Mesenchymal stem cell (in vitro differentiated cells and primary cell): ENCODE measurements around the gene CROCC2.
A peak's percentile ranks its signal among the peaks of the same experiment; 100 is the strongest.

Experiments
- DNase-seq: peaks from one replicate; pipeline ENCODE4 v3.0.0-alpha.2; 2013
- H2AFZ ChIP-seq: one replicate; pipeline ENCODE4 v1.6.1; 2013; ENCODE audit warnings: low read depth, mild to moderate bottlenecking, control low read depth, inconsistent platforms, low read length, moderate library complexity
- H2AK5ac ChIP-seq: 2 replicates; pipeline ENCODE4 v1.6.1; 2013; ENCODE audit warnings: low read length, moderate library complexity, mild to moderate bottlenecking, inconsistent platforms; ENCODE audit not compliant: severe bottlenecking
- H2BK120ac ChIP-seq: one replicate; pipeline ENCODE4 v1.6.1; 2013; ENCODE audit warnings: low read depth, mild to moderate bottlenecking, inconsistent platforms, low read length, moderate library complexity
- H2BK12ac ChIP-seq, 2 experiments: one replicate each; pipeline ENCODE4 v1.6.1; 2013; ENCODE audit warnings: inconsistent platforms in 2 of 2, low read length in 2 of 2, mild to moderate bottlenecking in 2 of 2, moderate library complexity in 2 of 2, control low read depth in 1 of 2
- H2BK15ac ChIP-seq: one replicate; pipeline ENCODE4 v1.6.1; 2013; ENCODE audit warnings: mild to moderate bottlenecking, low read depth, inconsistent platforms; ENCODE audit not compliant: poor library complexity, severe bottlenecking
- H2BK5ac ChIP-seq: 2 replicates; pipeline ENCODE4 v1.6.1; 2013; ENCODE audit warnings: low read depth, mild to moderate bottlenecking, low read length, control low read depth, inconsistent platforms; ENCODE audit not compliant: poor library complexity, severe bottlenecking
- H3K14ac ChIP-seq, 2 experiments: one replicate each; pipeline ENCODE4 v1.6.1; 2013; ENCODE audit warnings: inconsistent platforms in 2 of 2, low read length in 2 of 2, control low read depth in 1 of 2, mild to moderate bottlenecking in 1 of 2, moderate library complexity in 1 of 2
- H3K18ac ChIP-seq, 2 experiments: one replicate each; pipeline ENCODE4 v1.6.1; 2013; ENCODE audit warnings: inconsistent platforms in 2 of 2, low read length in 2 of 2, control low read depth in 1 of 2, low read depth in 1 of 2, mild to moderate bottlenecking in 1 of 2
- H3K23ac ChIP-seq, 2 experiments: one replicate each; pipeline ENCODE4 v1.6.1; 2013; ENCODE audit warnings: inconsistent platforms in 2 of 2, low read length in 2 of 2, mild to moderate bottlenecking in 2 of 2, moderate library complexity in 2 of 2, control low read depth in 1 of 2
- H3K27ac ChIP-seq: 2 replicates; pipeline ENCODE4 v1.5.1; 2013; ENCODE audit warnings: mild to moderate bottlenecking, moderate library complexity, low read length, control low read depth, inconsistent platforms; ENCODE audit not compliant: poor library complexity, severe bottlenecking
- H3K27me3 ChIP-seq, 2 experiments: 2 replicates each; pipeline versions ENCODE4 v1.6.1 to v1.7.0; 2013; ENCODE audit warnings: low read length in 2 of 2, mild to moderate bottlenecking in 2 of 2, moderate library complexity in 2 of 2, control low read depth in 1 of 2, inconsistent platforms in 1 of 2; ENCODE audit not compliant: control insufficient read depth in 1 of 2, insufficient read depth in 1 of 2
- H3K36me3 ChIP-seq, 2 experiments: 2 replicates each; pipeline versions ENCODE4 v1.6.1 to v1.7.0; 2013; ENCODE audit warnings: low read length in 2 of 2, control low read depth in 1 of 2, inconsistent platforms in 1 of 2, low read depth in 1 of 2, mild to moderate bottlenecking in 1 of 2; ENCODE audit not compliant: insufficient read depth in 2 of 2, control insufficient read depth in 1 of 2
- H3K4ac ChIP-seq, 2 experiments: one replicate each; pipeline ENCODE4 v1.6.1; 2013; ENCODE audit warnings: inconsistent platforms in 2 of 2, low read length in 2 of 2, mild to moderate bottlenecking in 2 of 2, moderate library complexity in 2 of 2, control low read depth in 1 of 2, low read depth in 1 of 2
- H3K4me1 ChIP-seq: 2 replicates; pipeline ENCODE4 v1.6.1; 2013; ENCODE audit warnings: low read depth, low read length, control low read depth; ENCODE audit not compliant: control insufficient read depth, insufficient read depth
- H3K4me2 ChIP-seq: 2 replicates; pipeline ENCODE4 v1.6.1; 2013; ENCODE audit warnings: low read length, mild to moderate bottlenecking, inconsistent platforms; ENCODE audit not compliant: poor library complexity, severe bottlenecking
- H3K4me3 ChIP-seq, 2 experiments: 2 replicates each; pipeline versions ENCODE4 v1.5.1 to v1.7.0; 2013; ENCODE audit warnings: low read length in 2 of 2, mild to moderate bottlenecking in 2 of 2, control low read depth in 1 of 2, low read depth in 1 of 2; ENCODE audit not compliant: insufficient read depth in 1 of 2
- H3K79me1 ChIP-seq: replicated peaks from 2 replicates; pipeline ENCODE4 v1.6.1; 2013; ENCODE audit warnings: mild to moderate bottlenecking, control low read depth, low read length, inconsistent platforms; ENCODE audit not compliant: poor library complexity, severe bottlenecking
- H3K9ac ChIP-seq: 2 replicates; pipeline ENCODE4 v1.7.0; 2013; ENCODE audit warnings: mild to moderate bottlenecking, low read length, moderate library complexity
- H3K9me3 ChIP-seq: 2 replicates; pipeline ENCODE4 v1.7.0; 2013; ENCODE audit warnings: mild to moderate bottlenecking, low read length; ENCODE audit not compliant: control insufficient read depth
- H4K8ac ChIP-seq: one replicate; pipeline ENCODE4 v1.6.1; 2013; ENCODE audit warnings: inconsistent platforms, mild to moderate bottlenecking, low read length, moderate library complexity
- H4K91ac ChIP-seq: one replicate; pipeline ENCODE4 v1.6.1; 2013; ENCODE audit warnings: mild to moderate bottlenecking, low read length, inconsistent platforms
- WGBS: methylation state at CpG from one replicate; pipeline ENCODE4 v1.1.7; 2013; ENCODE audit warnings: mixed read lengths; 5-methylcytosine and 5-hydroxymethylcytosine counted together

Gene CROCC2

GRCh38 chr2:240986787-240987411 lies 80.8 kb downstream of the CROCC2 start:
- no peak overlapping the region for H3K4ac ChIP-seq
- H3K4me2 ChIP-seq, result no peak overlapping the region
- peak overlapping the region; percentile 62 to 65 for H2BK12ac ChIP-seq
- H3K27me3 ChIP-seq, result peaks cover 0 to 28% of the 10 kb centered on the region in 2 experiments
- peak overlapping the region; percentile 4 to 89 for H3K18ac ChIP-seq
- peak; percentile 36 for DNase-seq
- peaks cover 18% of the 10 kb centered on the region for H3K4me1 ChIP-seq
- no peak overlapping the region for H2AK5ac ChIP-seq
- H3K36me3 ChIP-seq, result no peaks in the 10 kb centered on the region
- H3K4me3 ChIP-seq, result no peak overlapping the region
- peak overlapping the region in 1 of 2 experiments; percentile 4 for H3K14ac ChIP-seq
- no peaks in the 10 kb centered on the region for H3K79me1 ChIP-seq
- H3K27ac ChIP-seq, result no peak overlapping the region
- H4K91ac ChIP-seq, result peak overlapping the region; percentile 95
- no peak overlapping the region for H2BK5ac ChIP-seq
- H3K9me3 ChIP-seq, result peaks cover 16% of the 10 kb centered on the region
- H3K23ac ChIP-seq, result no peak overlapping the region
- H4K8ac ChIP-seq, result peak overlapping the region; percentile 80
- WGBS, result 56% methylated on average over 9 of the region's 11 CpGs
- no peak overlapping the region for H2BK15ac ChIP-seq
- H2BK120ac ChIP-seq, result no peak overlapping the region
- no peak overlapping the region for H2AFZ ChIP-seq
- H3K9ac ChIP-seq, result peak overlapping the region; percentile 72

- H3K9me3 ChIP-seq, result peaks cover 16% of the 10 kb centered on the region
- no peaks in the 10 kb centered on the region for H3K79me1 ChIP-seq
- WGBS, result 89% methylated on average over 6 of the region's 6 CpGs
- no peak overlapping the region for H2AFZ ChIP-seq
- peak overlapping the region; percentile 72 for H3K9ac ChIP-seq
- no peak overlapping the region for H2BK15ac ChIP-seq
- H3K18ac ChIP-seq, result peak overlapping the region; percentile 25 to 34
- peaks cover 24% of the 10 kb centered on the region for H3K4me1 ChIP-seq
- H4K8ac ChIP-seq, result peak overlapping the region; percentile 57
- no peak overlapping the region for H3K14ac ChIP-seq
- H3K4ac ChIP-seq, result no peak overlapping the region
- H3K27me3 ChIP-seq, result peaks cover 0 to 21% of the 10 kb centered on the region in 2 experiments
- H2BK5ac ChIP-seq, result no peak overlapping the region
- no peak for DNase-seq
- H2BK120ac ChIP-seq, result peak overlapping the region; percentile 3
- no peak overlapping the region for H3K23ac ChIP-seq
- no peak overlapping the region for H3K4me2 ChIP-seq
- no peaks in the 10 kb centered on the region for H3K36me3 ChIP-seq
- H2AK5ac ChIP-seq, result no peak overlapping the region
- peak overlapping the region in 1 of 2 experiments; percentile 40 for H3K4me3 ChIP-seq
- no peak overlapping the region for H3K27ac ChIP-seq
- peak overlapping the region; percentile 86 for H4K91ac ChIP-seq
- H2BK12ac ChIP-seq, result peak overlapping the region in 1 of 2 experiments; percentile 56
These were observed 81.5 kb downstream of the CROCC2 start for GRCh38 chr2:240987588-240987987.

GRCh38 chr2:240988146-240988545 lies 82.0 kb downstream of the CROCC2 start:
- peak; percentile 40 for DNase-seq
- Histone ChIP-seq H3K23ac (no peak overlapping the region), H2BK12ac (peak overlapping the region in 1 of 2 experiments; percentile 59), H3K79me1 (no peaks in the 10 kb centered on the region), H3K27ac (no peak overlapping the region), H4K91ac (peak overlapping the region; percentile 72), H3K27me3 (peaks cover 0 to 16% of the 10 kb centered on the region in 2 experiments), H3K4me2 (no peak overlapping the region), H4K8ac (no peak overlapping the region), H2AFZ (no peak overlapping the region), H3K4me3 (peak overlapping the region in 1 of 2 experiments; percentile 40), H2AK5ac (no peak overlapping the region), H3K18ac (peak overlapping the region in 1 of 2 experiments; percentile 60), H3K36me3 (no peaks in the 10 kb centered on the region), H3K4me1 (peaks cover 26% of the 10 kb centered on the region), H2BK120ac (no peak overlapping the region), H3K14ac (no peak overlapping the region), H3K9ac (peak overlapping the region; percentile 72), H3K4ac (no peak overlapping the region), H2BK15ac (peak overlapping the region; percentile 40), H2BK5ac (no peak overlapping the region), H3K9me3 (peaks cover 16% of the 10 kb centered on the region)
- WGBS, result 87% methylated on average over 3 of the region's 3 CpGs

- Histone ChIP-seq H2BK12ac (no peak overlapping the region), H2BK120ac (no peak overlapping the region), H3K9me3 (peaks cover 16% of the 10 kb centered on the region), H2AFZ (no peak overlapping the region), H3K18ac (peak overlapping the region in 1 of 2 experiments; percentile 60), H3K27ac (no peak overlapping the region), H3K36me3 (no peaks in the 10 kb centered on the region), H4K8ac (no peak overlapping the region), H2BK5ac (no peak overlapping the region), H3K27me3 (peaks cover 0 to 11% of the 10 kb centered on the region in 2 experiments), H3K14ac (no peak overlapping the region), H3K4me3 (peak overlapping the region in 1 of 2 experiments; percentile 40), H3K79me1 (no peaks in the 10 kb centered on the region), H3K23ac (no peak overlapping the region), H2AK5ac (no peak overlapping the region), H3K9ac (no peak overlapping the region), H3K4me1 (peaks cover 22% of the 10 kb centered on the region), H4K91ac (peak overlapping the region; percentile 72), H3K4me2 (no peak overlapping the region), H3K4ac (peak overlapping the region in 1 of 2 experiments; percentile 18), H2BK15ac (peak overlapping the region; percentile 40)
- DNase-seq, result no peak
- WGBS, result 86% methylated on average over 6 of the region's 6 CpGs
These were observed 82.6 kb downstream of the CROCC2 start for GRCh38 chr2:240988571-240989271.
